ENCODE data around the gene SMO.
A peak's percentile ranks its signal among the peaks of the same experiment; 100 is the strongest.

The SMO gene

DNA sequence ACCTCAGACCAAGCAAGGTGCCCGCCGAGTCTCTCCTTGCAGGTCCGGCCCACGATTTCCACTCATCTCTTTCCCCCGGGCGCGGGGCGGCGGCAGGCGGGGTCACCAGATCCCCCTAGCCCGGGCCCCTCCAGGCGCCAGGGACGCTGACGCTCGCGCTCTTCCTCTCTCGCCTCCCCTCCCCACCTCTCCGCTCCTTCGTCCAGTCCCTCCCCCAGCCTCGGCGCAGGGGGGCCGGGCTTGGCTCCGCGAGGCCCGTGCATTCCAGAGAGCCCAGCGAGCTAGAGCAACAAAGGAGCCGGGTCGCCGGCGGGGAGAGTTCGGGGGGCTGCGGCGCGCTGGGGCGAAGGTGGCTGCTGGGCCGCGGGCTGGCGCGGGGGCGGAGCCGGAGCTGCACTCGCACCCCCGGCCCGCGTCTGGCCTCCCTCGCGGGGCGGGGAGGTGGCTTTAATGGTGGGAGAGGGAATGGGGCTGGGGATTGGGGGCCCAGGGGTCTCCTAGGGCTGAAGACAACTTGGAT is at the start of gene SMO:
TSS of gene SMO (plus strand) at position 262 of the 520 bp plus-strand sequence. CDS start 519 bp downstream, outside the sequence.
- no peak for DNase-seq (ENCODE audit: low read depth in 2 of 2)

DNA sequence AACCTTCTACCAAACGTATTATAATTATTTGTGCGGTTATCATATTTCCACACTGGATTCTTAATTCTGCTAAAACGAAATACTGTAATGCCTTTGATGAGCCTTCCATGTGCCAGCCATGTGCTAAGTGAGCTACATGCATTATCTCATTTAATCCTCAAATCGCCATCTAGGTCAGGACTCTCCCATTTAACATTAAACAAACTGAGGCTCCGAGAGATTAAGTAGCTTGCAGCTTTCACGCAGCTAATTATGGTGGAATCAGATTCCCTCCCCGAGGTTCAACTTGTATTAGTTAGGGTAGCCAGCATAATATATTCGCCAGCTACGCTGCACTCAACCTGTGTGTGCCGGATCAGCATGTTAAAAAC is 44.7 kb upstream of the SMO start:
- no peak for DNase-seq (ENCODE audit: low read depth in 2 of 2)

DNA sequence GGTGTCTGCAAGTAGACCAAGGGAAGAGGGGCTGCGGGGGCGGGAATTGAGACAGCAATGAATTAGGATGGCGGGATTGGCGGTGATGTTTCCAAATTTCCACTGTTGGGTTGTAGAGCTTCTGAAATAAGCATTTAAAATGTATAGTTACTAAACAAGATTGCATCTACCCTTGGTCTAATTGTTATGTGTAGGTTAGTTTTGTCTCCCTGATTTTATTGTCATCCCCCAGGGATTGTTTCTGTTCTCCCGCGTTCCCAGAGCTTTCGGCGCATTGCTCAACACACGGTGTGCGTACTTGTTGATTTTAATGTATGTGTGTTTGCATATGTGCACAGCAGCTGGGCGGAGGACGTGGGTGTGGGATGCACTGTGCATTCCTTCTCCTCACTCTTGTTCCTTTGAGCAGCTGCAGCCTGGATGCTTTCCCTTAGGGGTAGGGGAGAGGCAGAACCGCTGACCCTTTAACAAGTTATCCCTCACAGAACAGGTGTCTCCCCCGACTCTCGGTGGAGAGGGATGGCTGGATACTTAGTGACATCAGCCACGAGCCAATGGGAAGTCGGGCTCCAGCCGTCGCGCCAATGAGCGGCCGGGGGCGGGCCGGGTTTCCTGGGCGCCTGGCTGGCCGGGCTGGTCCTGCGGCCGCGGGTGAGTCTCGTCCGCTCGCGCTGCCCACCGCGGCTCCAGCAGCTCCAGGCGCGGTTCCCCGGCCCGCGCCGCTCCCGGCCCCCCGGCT is 44.2 kb upstream of the SMO start, which contains the start of gene TSPAN33:
TSS of gene TSPAN33 (plus strand) at position 613 of the 739 bp plus-strand sequence. CDS start 274 bp downstream, outside the sequence.
- peak; percentile 30 to 35 for DNase-seq (ENCODE audit: low read depth in 2 of 2)

DNA sequence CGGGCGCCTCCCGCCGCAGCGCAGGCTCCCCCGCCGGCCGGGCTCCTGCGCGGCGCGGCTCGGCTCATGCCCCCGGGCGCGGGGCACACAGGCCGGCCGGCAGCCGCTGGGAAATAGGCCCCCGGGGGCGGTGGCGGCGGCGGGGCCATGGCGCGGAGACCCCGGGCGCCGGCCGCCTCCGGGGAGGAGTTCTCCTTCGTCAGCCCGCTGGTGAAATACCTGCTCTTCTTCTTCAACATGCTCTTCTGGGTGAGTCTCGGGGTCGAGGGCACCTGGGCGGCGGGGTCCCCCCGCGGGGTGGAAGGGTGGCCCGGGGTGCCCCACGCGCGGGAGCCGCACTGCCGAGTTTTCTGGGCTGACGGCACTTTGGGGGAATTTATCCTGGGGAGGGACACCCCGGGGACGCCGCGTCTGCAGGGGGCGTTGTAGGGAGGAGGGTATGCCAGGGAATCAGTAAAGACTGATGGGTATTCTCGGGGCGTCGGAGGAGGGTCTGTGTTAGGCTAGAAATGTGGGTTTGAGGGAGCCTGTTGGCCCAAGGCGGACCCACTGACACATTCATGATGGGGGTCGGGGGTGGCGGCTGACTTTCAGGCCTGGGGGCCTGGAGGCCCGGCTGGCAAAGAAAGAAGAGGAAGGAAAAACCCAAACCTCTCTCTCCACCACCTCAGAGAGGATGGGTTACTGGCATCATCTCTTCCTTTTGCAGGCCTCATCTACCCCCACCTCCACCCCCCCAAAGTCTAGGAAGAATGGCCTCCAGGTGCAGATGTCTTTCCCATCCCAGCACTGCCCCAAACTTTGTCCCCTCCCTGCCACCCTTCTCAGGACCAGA is 43.4 kb upstream of the SMO start:
- DNase-seq (ENCODE audit: low read depth in 2 of 2) = no peak

DNA sequence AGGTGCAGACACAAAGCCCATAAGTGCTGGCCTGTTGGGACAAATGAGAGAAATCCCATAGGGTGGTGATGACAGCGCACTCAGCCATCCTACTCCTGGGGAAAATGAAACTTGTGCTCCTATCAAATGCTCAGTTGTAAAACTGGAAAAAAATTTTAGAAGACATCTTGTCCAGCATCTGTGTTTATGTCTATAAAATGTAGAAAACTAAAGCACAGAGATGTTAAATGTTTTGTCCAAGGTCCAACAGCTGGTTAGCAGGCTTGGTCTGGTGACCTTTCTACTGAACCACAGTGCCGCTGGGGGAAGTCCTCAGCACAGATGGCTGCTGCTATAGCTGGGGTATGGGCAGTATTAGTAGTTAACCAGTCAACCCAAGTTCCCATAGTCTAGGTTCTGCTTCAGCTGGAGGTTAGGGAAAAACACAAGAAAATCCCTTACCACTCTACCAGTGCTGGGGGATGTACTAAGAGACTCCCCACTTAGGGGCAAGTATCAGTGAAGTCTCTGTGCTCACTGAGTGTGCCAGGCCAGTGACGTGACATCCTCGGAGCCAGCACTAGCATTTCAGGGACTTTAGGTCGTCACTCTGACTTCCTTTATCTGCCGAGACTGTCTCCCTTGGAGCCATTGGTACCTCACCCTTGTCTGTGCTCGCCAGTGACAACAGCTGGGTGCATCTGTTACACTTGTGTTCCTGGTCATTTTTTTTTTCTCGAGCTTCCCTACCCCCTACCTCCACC is 42.0 kb upstream of the SMO start:
- no peak for DNase-seq (ENCODE audit: low read depth in 2 of 2)

DNA sequence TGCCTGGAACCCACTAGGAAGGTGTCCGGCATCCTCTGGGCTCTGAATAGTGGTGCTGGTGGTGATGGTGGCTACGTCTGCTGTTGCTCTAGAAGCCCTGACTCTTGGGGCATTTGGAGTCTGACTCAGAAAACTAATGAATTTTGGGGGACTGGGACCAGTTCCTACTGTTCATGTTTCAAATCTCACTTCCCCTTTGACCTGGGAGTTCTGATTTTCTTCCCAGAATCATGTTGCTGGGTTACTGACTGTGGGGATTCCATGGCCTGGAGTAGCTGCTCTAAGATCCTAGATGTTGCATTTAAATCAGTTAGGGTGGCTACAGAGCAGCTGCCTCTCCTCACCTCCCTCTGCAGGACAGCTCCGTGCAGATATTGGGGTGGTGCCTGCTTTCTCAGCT is 40.7 kb upstream of the SMO start:
- DNase-seq (ENCODE audit: low read depth in 2 of 2) = no peak

DNA sequence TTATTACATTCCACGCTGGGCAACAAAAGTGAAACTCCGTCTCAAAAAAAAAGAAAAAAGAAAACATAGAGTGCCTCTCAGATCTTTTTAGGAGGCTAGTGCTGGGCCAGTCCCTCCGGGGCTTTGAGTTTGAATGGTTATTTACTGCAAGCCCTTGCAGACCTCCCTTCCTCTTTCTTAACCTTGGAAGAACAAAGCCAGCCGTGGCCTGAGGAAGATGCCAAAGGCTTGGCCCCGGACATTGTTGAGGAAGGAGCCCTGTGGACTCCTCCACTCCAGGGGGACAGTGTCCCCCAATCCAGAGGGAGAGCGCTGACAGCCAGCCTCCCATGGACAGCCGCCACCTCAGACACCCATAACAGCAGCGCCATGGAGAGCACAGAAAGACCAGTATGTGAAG is 38.9 kb upstream of the SMO start:
- no peak for DNase-seq (ENCODE audit: low read depth in 2 of 2)

DNA sequence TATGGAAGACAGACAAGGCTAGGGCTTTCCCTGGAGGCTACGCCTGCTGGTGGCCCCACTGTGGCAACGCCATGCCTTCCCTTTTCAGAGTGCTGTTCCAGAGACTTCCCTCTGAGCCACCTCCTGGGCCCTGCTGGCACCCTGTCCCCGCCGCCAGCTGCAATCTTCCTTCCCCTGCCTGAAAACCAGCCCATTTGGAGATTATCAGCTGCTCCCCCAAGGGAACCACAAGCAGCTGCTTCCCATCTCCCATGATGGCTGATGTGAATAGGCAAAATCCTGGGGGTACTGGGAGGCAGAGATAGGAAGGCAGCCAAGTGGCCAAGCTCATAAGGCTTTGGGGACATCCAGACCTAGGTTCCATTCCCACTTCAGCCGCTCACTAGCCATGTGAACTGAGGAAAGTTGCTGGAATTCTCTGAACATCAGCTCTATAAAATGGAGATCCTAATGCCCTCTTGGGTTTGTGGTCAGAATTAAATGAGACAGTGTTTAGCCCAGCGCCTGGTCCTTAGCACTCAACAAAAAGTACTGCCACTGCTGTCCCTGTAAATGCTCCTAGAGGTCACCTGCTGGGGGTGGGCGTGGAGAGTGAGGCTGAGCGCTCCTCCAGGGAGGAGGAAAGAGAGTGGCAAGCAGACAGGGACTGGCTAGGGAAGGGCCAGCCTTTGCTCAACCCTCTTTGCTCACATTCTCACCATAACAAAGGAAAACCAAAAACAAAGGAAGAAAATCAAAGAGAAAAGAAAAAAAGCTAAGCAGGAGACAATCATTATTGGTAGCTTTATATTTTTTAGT is 38.0 kb upstream of the SMO start:
- DNase-seq (ENCODE audit: low read depth in 2 of 2) = no peak

DNA sequence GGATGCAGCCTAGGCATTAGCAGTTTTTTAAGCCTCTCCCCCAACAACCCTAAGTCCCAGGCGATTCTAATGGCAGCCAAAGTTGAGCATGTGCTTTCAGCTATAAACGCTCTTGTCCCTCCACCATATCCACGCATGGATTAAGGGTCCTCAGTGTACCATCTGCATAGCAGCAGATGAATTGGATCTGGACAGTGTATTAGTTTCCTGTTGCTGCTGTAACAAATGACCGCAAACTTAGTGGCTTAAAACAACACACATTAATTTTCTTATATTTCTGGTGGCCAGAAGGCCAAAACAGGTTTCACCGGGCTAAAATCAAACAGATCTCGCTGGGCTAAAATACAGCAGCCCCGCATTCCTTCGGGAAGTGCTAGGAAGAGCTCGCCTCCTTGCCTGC is 30.8 kb upstream of the SMO start:
- DNase-seq (ENCODE audit: low read depth in 2 of 2) = no peak

DNA sequence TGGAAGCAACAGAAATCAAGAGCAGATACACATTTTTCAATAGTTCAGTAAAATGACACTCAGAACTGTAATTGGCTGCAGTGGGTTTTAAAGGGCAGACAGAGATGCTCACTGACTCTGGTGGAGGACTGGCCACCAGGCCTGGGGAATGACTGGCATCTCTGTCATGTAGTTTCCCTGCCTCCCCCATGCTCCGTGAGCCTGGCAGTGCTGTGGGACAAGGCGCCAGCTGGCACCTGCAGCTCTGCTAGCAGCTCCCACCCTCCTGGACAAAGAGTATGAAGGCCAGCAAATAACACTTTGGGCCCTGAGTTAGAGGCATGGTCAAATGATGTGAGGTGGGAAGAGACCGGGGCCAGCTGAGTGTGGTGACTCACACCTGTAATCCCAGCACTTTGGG is 28.9 kb upstream of the SMO start:
- no peak for DNase-seq (ENCODE audit: low read depth in 2 of 2)

DNA sequence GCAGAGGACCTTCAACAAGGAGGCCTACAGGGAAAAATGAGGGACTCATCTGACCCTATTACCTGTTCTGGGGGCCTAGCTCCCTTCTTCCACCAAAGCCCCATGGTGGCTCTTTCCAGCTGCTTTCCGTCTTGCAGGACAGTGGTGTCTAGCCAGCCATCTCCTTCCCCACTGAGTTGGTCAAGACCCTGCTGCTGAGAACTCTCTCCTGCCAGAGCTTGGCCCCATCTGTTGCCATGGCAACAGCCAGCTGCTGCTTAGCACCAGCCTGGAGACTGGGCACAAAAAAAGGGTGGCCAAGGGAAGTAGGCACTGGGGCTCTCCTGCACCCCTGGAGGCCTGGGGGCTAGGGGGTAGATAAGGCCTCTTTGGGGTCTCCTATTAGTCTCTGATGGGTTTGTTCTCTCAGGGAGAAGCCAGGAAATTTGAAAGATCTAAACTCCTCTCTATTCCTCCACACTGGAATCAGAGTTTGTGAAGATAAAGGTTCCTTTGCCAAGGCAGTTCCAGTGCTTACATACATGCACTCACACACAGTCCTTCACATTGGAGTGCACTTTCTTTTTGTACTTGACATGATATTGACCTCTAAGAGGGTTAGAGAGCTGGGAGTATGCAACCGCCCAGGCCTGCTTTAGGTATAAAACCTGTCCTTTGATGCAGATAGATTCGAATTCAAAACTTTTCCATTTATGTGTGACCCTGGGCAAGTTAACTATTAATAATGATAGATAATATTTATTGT is 28.1 kb upstream of the SMO start:
- no peak for DNase-seq (ENCODE audit: low read depth in 2 of 2)

DNA sequence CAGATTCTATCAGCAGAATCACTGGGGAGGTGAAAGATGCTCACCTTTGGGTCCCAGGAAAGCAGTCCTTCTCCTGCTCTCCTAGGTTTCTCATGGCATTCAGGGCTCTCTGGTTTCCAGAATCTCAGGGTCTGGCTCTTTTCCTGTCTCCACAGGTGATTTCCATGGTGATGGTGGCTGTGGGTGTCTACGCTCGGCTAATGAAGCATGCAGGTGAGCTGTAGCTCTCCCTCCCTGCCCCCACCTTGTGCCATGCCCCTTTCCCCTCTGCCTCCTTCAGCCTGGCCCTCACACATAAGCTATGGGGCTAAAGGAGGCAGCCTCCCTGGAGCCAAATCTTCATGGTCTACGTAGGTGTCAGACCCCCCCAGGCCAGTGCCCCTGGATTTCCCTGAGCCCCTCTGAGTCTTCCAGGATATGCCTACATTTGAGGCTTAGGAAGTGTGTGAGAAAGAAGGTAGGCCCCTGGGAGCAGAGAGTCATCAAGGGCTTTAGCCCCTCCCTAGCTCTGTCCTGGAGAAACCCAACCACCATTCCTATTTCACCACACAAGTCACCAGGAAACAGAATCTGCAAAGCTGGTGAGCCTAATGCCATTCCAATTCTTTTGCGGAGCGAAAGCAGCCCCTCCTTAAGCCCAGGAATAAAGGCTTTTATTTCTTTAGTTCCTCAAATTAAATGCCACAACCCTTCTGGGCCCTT is 26.8 kb upstream of the SMO start:
- DNase-seq (ENCODE audit: low read depth in 2 of 2) = no peak

DNA sequence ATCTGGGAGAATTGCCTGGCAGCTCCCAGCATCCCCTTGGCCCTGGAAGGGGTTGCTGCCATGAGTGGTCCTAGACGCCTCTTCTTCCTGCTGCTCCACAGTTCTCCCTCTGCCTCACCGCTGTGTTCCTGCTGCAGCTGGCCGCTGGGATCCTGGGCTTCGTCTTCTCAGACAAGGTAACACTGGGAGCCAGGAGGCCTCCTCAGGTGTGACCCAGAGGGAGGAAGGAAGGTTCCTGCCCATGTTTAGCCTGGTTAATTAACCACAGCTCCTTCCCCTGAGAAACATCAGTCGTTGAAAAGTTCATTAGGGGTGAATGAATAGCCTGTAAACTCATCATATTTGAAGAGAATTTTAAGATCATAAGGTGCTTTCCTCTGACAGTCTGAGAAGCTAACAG is 25.7 kb upstream of the SMO start:
- no peak for DNase-seq (ENCODE audit: low read depth in 2 of 2)

DNA sequence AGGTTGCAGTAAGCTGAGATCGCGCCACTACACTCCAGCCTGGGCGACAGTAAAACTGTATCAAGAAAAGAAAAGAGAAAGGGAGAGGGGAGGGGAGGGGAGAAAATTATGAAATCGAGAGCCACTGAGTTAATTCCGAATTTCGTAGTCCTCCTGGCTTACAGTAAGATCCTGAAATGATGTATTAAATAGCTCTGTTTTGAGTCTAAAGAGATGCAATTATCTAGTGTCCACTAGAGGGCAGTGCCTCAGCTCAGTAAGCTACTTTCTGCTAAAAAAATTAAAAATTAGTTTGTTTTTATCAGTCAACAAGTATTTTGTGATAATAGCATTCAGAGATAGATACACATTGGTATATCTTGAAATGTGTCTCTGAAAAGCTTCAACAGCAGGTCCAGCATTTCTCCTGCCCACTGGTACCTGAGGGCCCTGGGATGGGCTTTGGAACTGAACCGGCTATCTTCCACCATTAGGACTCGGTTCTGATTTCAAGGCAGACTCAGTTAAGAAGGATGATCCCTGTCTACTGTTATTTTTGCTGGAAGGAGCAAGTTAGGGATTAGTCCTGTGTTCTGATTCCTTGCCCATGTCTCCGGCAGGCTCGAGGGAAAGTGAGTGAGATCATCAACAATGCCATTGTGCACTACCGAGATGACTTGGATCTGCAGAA is 24.4 kb upstream of the SMO start:
- no peak for DNase-seq (ENCODE audit: low read depth in 2 of 2)

DNA sequence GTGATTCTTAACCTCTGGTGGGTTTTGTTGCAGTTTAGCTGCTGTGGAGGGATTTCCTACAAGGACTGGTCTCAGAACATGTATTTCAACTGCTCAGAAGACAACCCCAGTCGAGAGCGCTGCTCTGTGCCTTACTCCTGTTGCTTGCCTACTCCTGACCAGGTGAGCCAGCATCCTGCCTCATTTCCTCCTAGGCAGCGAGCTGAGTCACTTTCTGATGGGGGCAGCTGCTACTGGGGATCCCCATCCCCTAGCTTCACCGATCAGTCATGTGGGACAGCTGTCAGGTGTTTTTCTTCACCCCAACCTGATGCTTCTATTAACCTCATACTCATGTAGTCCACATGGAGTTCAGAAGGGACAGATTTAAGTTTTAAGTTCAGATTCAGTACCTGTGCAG is 21.7 kb upstream of the SMO start:
- DNase-seq (ENCODE audit: low read depth in 2 of 2) = no peak

DNA sequence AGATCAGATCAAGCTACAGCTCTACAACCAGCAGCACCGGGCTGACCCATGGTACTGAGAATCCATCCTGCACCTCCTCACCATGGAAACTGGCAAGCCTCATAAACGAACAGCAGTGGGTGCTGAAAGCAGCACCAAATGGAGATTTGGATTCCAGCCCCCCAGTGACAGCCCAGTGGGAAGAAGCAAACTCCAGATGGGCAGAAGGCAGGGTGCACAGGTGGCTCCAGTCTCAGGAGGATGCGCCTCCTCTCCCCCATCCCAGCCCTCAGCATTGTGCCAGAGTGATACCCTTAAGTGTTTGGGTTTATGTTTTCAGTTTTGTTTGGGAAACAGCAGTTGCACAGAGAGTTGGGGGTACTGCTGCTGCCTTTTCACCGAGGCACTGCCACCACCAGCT is 20.6 kb upstream of the SMO start:
- DNase-seq (ENCODE audit: low read depth in 2 of 2) = no peak

DNA sequence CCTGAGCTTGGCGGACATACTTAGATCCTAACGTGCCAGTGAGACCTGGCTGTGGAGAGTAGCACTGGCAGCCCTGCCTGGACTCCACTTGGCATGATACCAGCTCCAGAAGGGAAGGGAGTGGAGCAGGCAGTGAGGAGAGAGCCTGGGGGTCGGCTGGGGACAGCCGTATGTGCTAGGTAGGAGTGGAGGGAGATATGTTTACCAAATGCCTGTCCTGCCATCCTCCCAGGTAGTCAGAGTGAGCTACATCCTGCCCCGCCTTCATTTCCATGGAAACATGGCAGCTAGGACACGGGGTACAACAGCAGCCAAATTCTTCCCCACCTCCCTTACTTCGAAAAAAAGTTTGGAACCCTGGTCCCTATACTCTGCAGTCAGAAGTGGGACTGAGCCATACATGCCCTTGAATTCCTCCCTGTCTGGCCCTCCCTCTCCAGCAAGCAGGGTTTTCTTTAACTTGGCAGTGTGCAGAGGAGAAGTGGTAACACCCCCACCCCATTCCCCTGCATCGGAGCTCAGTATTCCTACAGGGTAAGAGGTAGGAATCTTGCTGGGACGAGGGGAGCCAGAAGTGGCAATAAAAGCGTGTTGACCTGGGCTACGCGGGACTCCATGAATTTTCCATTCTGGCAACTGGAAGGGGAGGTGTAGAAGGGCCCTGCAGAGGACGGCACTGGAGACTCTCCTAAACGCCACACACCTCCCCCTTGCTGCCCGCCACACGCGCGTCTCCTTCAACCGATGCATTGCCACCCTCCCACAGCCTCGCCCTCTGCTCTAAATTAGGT is 20.0 kb upstream of the SMO start:
- no peak for DNase-seq (ENCODE audit: low read depth in 2 of 2)

DNA sequence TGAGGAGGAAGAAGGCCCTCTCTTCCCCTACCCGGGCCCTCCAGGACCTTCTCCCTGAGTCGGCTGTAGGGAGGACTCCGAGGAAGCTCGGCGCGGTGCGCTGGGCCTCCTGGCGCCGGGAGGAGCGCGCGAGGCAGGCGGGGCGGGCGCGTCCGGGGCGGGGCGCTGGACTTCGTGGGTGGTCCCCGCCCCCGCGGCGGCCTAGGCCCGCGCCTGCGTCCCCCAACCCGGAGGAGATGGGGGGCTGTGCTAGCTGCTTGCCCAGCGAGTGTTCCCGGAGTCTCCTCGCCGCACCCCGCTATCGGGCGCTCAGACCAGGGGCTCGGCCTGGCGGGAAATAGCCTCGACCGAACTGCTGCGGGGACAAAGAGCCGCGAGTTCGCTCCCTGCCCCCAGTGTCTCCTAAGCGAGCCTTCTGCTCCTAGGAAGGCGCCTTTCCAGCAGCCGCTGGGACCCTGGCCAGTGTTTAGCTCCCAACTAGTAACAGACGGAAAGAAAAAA is 19.2 kb upstream of the SMO start:
- DNase-seq (ENCODE audit: low read depth in 2 of 2) = peak in 1 of 2 donors; percentile 20

Data from stimulated activated CD8-positive, alpha-beta memory T cell treated with anti-CD3 and anti-CD28 coated beads, Interleukin-7, amount 100 ng/mL, for 1 hour (primary cell).